ENCODE data around the gene E2F6. TPM values are rescaled to one million over a fixed set of nuclear protein-coding genes. Genes with fewer than 3 reads are reported as not detected.
A peak's percentile ranks its signal among the peaks of the same experiment; 100 is the strongest.

E2F6 gene
- total and polyA plus RNA-seq, 2 of the 13 experiments (the other 11 are each of a cell fraction or from before 2014, with no cell fraction given): 27.3 to 36.0 TPM

GRCh38 chr2:11422901-11423435 is 43.0 kb downstream of the E2F6 start (continued):
- TF ChIP-seq ESRRA (CRISPR knock-in tag; IDR thresholded peaks at IDR 0.05; ENCODE audit: low read depth) (no peak; the same call in 1 of the 2 replicates), ZNF768 (CRISPR knock-in tag; IDR thresholded peaks at IDR 0.05) (peak; percentile 67), ATRX (CRISPR knock-in tag; IDR thresholded peaks at IDR 0.05; ENCODE audit: borderline replicate concordance) (no peak), ZNF337 (CRISPR knock-in tag; IDR thresholded peaks at IDR 0.05; ENCODE audit: borderline replicate concordance, low read depth) (no peak), HINFP (CRISPR knock-in tag; IDR thresholded peaks at IDR 0.05; ENCODE audit: low read depth) (no peak), NR2F6 (IDR thresholded peaks at IDR 0.05) (peak; percentile 80), NR2F6 (CRISPR knock-in tag; IDR thresholded peaks at IDR 0.05) (peak; percentile 87), MAFK (conservative IDR thresholded peaks at IDR 0.05 in 1 of 2, IDR thresholded peaks at IDR 0.05 in 1 of 2; ENCODE audit: low read length in 2 of 2) (no peak), ZFP91 (CRISPR knock-in tag; IDR thresholded peaks at IDR 0.05; ENCODE audit: borderline replicate concordance) (no peak), ZNF703 (CRISPR knock-in tag; IDR thresholded peaks at IDR 0.05; ENCODE audit: borderline replicate concordance) (no peak), ZNF318 (CRISPR knock-in tag; IDR thresholded peaks at IDR 0.05) (no peak), PAF1 (CRISPR knock-in tag; IDR thresholded peaks at IDR 0.05) (no peak), AHR (CRISPR knock-in tag; IDR thresholded peaks at IDR 0.05) (no peak), SATB2 (CRISPR knock-in tag; IDR thresholded peaks at IDR 0.05) (no peak), ZNF512B (CRISPR knock-in tag; IDR thresholded peaks at IDR 0.05; ENCODE audit: borderline replicate concordance) (no peak), XBP1 (CRISPR knock-in tag; IDR thresholded peaks at IDR 0.05) (no peak)

All from HepG2 (cell line).